GM08714 (cell line): ENCODE data around the gene CTNNA3.

Experiments
- H3K4me3 ChIP-seq: fragments of 200-500 bp; sonication (Bioruptor generic); 2 replicates; pipeline ENCODE4 v1.5.1; 2014; ENCODE audit warnings: mild to moderate bottlenecking, low read length, inconsistent platforms
- ZNF274 ChIP-seq: IDR thresholded peaks from 2 replicates; pipeline ENCODE4 v1.6.1; 2012; ENCODE audit warnings: mild to moderate bottlenecking, low read depth, low read length

CTNNA3 gene

GRCh38 chr10:66244953-66245352, 1451.0 kb downstream of the CTNNA3 start:
- no peak overlapping the region for H3K4me3 ChIP-seq
- TF ChIP-seq ZNF274, result no peak

DNA sequence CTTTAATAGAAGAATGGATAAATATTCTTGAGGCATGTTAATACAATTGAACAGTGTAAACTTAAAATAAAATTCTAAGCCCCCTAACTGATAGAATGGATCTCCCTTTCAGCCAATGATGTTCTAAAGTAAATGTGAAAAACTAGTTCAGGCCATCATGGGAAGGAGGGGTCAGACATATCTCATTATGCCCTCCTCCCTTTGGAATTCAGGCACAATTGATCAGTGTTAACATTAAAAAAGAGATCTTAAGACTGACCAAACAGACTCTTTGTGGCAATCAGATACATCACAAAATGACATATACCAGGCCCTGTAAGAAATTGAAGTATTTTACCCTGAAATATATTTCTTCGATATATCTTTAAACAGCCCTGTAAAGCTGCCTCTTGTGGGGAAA, 1453.1 kb downstream of the CTNNA3 start:
- no peak for TF ChIP-seq ZNF274
- H3K4me3 ChIP-seq, result no peak overlapping the region

GRCh38 chr10:66239062-66239461, 1456.9 kb downstream of the CTNNA3 start:
- no peak overlapping the region for H3K4me3 ChIP-seq
- TF ChIP-seq ZNF274, result no peak

GRCh38 chr10:66238343-66238742, 1457.7 kb downstream of the CTNNA3 start:
- no peak for TF ChIP-seq ZNF274
- H3K4me3 ChIP-seq, result no peak overlapping the region

- no peak for TF ChIP-seq ZNF274
Observed at GRCh38 chr10:66234872-66235271, 1461.1 kb downstream of the CTNNA3 start.

GRCh38 chr10:66228887-66229286, 1467.1 kb downstream of the CTNNA3 start:
- no peak overlapping the region for H3K4me3 ChIP-seq

More at GRCh38 chr10:66234872-66235271, 1461.1 kb downstream of the CTNNA3 start:
- H3K4me3 ChIP-seq, result no peak overlapping the region

GRCh38 chr10:66223656-66224055, 1472.3 kb downstream of the CTNNA3 start:
- TF ChIP-seq ZNF274, result no peak
- no peak overlapping the region for H3K4me3 ChIP-seq

More at GRCh38 chr10:66228887-66229286, 1467.1 kb downstream of the CTNNA3 start:
- no peak for TF ChIP-seq ZNF274

- no peak for TF ChIP-seq ZNF274
- H3K4me3 ChIP-seq, result no peak overlapping the region
Observed at GRCh38 chr10:66222462-66223046, 1473.4 kb downstream of the CTNNA3 start.

DNA sequence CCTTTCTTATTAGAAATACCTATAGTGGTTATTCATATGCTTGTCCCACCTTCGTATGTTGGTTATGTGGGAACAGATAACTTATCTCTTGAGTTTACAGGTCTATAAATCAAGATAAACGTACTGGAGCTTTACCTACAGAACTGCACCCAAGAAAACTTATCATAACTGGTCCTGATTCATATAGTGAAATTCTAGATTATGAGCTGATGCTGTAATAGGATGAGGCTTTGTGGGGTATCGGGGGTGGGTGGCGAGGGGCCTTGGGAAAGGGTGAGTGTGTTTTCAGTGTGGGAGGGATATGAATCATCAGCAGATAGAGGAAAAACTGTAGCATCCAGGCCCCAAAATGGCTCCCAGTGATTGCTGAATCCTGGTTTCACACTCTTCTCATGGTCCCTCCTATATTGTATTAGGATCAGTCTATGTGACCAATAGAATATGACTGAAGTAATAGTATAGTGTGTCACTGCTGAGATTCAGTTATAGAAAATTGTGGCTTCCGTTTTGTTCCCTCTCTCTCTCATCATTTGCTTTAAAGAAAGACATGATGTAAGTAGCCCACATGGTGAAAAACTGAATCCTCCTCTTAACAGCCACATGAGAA, 1476.9 kb downstream of the CTNNA3 start:
- TF ChIP-seq ZNF274, result no peak
- H3K4me3 ChIP-seq, result no peak overlapping the region

DNA sequence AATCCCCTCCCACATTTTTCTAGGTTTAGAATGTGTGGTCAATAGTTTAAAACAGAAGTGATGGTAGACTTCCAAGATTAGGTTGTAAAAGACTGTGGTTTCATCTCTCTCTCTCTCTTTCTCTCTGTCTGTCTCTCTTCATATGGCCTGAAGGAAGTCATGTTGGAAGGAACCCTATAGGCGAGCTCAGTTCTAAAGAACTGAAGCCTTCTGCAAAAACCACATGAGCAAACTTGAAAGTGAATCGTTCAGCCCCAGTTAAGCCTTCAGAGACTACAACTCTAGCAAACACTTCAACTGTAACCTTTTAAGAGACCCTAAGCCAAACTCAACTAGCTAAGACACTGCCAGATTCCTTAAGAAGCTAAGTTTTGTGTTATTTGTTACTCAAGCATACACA, 1477.7 kb downstream of the CTNNA3 start:
- TF ChIP-seq ZNF274, result no peak
- H3K4me3 ChIP-seq, result no peak overlapping the region

DNA sequence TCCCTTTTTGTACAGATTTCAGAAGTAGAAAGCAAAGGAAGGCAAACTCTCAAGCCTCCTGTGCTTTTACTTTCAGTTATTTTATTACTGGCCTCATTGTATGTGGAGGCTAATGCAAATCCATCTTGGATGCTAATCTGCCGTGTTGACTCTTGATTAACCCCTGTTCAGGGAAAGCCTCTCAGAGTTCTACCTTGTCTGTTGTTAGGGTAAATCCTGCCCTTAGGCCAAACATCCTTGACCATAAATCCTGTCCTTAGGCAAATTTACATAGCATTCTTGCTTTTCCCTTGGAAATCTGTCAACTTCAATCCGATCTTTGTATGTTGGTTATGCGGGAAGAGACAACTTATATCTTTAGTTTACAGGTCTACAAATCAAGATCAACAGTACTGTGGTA, 1480.1 kb downstream of the CTNNA3 start:
- no peak overlapping the region for H3K4me3 ChIP-seq
- TF ChIP-seq ZNF274, result no peak

DNA sequence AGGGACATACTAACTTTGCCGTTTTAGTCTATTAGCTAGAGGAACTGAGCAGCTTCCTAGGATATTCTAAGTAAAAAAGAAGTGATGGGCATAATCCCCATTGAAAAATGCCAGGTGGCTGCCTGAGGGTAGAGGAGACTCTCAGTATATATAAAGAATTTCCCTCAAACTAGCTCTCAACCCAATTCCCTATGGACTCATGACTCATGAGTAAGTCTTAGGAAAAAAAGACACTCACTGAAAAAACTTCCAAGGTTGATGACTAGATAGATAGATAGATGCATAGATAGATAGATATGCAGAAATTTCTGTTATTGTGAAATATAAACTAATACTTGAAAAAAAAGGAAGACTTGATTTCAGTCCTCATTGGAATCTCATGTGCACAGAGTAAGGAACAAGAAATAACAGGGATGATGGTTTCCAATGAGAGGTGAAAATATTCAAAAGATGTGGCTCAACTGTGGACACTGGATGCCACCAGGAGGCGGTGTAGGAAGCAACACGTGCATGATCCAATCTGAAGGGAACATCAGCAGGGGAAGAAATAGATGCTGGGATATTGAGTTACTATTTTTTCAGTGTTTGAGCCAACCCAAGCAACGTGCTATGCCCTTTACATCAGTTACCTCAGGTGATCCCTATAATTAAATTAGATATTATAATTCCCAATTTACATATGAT, 1481.1 kb downstream of the CTNNA3 start:
- no peak overlapping the region for H3K4me3 ChIP-seq
- no peak for TF ChIP-seq ZNF274

DNA sequence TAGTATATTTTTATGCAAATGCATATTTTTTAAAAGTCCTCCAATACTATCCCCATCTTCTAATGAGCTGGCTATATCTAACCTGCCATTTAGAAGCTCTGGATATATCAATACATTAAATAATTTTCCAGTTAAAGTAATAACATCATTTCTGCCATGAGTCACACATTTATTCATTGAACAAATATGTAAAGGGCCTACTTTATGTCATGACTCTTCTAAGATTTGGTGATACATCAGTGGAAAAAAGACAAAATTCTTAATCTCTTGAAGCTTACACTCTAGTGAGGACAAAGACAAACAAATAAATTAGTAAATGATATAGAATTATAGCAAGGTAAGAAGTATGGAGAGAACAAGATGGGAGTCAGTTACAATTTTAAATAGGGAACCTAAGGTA, 1487.0 kb downstream of the CTNNA3 start:
- H3K4me3 ChIP-seq, result no peak overlapping the region
- no peak for TF ChIP-seq ZNF274

DNA sequence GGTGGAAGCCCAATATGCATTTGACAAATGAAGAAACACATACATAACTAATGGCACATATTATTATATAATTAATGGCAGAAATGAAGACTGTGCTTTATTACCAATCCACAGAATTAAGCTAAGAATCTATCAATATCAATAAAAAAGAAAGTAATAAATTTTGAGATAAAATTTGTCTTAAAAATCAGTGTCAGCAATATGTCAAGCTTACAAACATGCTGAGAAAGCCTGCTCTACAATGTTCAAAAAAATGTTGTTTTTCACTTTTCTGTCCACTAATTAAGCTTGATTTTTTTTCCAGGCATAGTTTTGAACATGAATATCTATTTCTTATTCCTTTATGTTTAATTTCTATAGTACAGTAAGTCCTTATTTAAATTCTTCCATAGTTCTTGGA, 1491.2 kb downstream of the CTNNA3 start:
- H3K4me3 ChIP-seq, result no peak overlapping the region
- no peak for TF ChIP-seq ZNF274

- TF ChIP-seq ZNF274, result no peak
- no peak overlapping the region for H3K4me3 ChIP-seq
Observed at GRCh38 chr10:66202101-66202500, 1493.9 kb downstream of the CTNNA3 start.

GRCh38 chr10:66192162-66192831, 1503.7 kb downstream of the CTNNA3 start:
- H3K4me3 ChIP-seq, result no peak overlapping the region
- no peak for TF ChIP-seq ZNF274
